GM20000 (cell line): Measurements from ENCODE around the gene HEY2.

Experiments
- DNase-seq: peaks from one replicate; pipeline ENCODE4 v3.0.0; 2012; ENCODE audit warnings: low spot score
- CTCF ChIP-seq: IDR thresholded peaks from 2 replicates; pipeline ENCODE4 v1.5.1; 2012; ENCODE audit warnings: mild to moderate bottlenecking, control low read depth; ENCODE audit errors: extremely low read depth, missing control alignments

The HEY2 gene

DNA sequence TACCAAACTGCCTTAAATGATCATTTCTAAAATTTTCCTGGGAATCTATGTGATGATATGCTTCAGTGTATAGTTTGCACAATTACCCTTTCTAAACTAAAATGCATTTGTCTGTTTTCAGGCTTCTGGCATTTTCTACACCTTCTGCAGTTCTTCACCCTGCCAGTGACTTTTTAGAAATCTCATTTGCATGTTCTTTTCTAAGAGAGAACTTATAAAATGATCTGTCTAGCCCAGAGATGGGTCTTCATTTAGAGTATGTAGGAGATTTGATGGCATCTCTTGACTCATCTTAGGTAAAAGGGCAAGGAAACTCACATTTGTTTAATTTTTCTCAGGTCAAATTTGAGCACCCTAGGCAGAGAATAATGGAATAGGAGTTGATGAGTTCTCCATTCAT lies 59.2 kb downstream of the HEY2 start:
- TF ChIP-seq CTCF, result no peak
- DNase-seq, result no peak

DNA sequence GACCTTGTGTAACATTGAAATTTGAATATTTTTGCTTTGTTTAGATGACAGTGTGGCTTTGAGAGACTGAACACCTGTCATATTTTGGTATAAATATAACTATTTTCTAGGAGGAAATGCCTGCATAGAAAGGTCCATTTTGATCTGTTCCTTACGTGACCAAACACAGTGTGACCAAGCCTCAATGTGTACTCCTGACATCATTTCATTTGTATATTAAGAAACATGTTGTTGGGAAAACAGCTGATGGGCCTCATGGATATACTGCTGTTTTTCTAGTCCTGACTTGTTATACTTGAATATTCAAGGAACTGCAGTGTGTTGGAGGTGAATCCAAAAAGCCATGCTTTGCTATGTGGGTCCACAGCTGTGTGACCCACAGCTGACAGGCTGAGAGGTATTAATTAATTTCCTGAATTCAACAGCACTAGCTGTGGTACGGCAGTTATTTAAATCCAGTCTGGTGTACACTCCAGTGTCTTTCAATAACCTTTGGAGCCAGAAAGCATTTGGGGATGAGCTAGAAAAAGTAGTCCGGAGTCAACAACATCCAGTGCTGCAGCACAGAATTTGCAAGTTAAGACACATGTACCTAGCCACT lies 60.2 kb downstream of the HEY2 start:
- TF ChIP-seq CTCF, result no peak
- DNase-seq, result no peak

DNA sequence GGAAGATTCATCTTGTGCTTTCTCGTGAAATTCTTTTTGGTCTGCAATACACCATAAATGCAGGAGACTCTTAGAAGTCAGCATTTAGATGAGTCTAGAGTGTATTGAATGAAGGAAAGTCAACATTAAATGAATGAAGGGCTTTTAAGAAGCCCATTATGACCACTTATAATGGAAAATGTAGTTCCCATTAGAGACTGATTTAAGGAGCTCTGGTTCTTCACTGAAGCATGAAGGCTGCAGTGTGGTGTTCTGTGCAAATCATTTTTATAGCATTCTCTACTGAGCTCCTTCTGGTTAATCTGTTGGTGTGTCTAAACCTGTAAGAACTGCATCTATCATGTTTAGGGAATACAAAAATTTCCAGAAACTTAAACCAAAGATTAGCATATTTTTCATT lies 61.0 kb downstream of the HEY2 start:
- DNase-seq, result no peak
- TF ChIP-seq CTCF, result no peak
